NK-92 (cell line): Measurements from ENCODE around the gene RNF121.

Experiments used
- DNase-seq: peaks from one replicate; lab custom pipeline; 2025; ENCODE audit not compliant: unreplicated experiment; lab: John Stamatoyannopoulos, UW

RNF121 gene

GRCh38 chr11:72030472-72031045, 101.7 kb downstream of the RNF121 start:
- DNase-seq, result no peak

DNA sequence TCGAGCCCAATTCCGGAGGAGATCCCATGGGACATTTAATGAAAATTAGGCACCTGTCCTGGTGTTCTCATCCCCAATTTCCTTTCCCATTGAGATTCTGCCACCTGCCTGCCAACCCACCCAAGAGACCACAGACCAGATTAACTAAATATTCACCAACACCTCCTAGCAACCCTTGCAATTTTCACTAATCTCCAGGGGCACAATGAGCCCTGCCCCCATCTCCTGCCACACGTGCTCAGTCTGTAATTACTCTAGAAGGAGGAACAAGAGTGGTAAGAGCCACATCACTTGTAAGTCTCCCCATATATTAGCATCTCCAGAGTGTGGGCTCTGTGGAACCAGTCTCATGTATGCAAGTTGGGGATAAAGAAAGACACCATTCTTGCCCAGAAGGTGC, 107.8 kb downstream of the RNF121 start:
- no peak for DNase-seq

DNA sequence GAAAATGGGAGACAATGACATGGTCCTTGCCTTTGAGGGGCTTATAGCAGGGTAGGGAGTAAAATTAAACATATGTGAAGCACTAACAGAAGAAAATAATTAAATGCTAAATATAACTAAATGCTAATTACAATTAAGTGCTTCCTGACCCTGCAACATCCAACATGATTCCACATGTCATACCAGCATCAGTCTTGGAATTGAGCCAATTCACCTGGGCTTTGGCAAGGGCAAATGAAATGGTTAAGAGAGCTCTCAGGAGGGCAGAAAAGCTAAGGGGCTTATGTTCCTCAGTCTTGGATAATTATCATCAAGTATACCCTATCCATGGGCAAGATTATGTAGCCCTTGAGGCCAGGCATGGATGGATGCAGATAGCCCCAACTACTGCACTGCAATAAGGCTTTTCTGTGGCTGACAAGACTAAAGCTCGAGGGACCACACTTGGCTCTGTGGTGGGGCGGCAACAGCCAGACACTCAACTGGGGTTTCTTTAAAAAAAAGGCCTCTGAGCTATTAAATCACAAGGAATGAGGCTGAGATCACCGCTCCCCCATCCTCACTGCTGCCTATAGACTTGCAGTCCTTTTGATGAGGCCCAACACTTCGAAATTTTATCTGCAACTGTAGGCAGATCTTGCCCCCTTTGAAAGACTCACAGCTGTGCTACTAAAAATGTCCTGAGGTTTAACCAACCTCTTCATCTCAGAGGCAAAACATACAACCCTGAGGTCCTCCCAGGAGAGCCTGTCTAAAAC, 108.9 kb downstream of the RNF121 start:
- DNase-seq, result no peak

GRCh38 chr11:72038491-72038890, 109.6 kb downstream of the RNF121 start:
- no peak for DNase-seq

DNA sequence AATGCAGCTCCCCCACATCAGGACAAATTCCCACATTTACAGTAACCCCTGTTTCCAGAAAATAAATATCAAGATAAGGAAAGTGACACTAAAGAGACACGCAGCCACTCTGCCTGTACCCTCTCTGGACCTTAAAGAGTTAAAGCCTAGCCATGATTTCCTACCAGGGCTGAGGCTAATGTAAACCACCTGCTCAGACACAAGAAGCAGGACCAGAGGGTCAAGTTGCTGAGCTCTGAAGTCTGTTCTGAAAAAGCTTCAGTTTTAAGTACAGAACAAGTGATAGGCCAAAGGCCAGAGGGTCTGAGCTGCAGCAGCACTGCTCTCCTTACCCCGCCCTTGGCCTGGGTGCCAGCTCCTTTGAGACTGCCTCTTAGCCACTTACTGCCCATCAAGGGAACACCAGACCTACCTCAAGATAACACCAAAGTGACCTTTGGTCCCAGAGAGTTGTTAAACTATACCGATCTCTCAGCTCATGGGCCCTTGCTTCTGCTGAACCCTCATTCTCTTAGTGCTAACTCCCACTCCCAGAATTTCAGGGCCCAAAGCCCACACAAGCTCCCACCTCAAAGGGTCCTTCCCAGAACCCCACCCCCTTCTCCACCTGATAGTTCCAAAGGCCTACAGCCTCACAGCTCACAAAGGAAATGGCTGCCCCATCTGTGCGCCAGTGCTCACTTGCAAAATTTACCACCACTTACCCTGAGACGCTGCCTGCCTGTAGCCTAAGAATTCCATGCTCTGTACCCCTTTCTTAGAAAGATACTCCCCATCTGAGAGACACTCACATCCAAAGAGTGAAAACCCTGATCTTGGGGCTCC, 110.4 kb downstream of the RNF121 start:
- DNase-seq, result no peak

DNA sequence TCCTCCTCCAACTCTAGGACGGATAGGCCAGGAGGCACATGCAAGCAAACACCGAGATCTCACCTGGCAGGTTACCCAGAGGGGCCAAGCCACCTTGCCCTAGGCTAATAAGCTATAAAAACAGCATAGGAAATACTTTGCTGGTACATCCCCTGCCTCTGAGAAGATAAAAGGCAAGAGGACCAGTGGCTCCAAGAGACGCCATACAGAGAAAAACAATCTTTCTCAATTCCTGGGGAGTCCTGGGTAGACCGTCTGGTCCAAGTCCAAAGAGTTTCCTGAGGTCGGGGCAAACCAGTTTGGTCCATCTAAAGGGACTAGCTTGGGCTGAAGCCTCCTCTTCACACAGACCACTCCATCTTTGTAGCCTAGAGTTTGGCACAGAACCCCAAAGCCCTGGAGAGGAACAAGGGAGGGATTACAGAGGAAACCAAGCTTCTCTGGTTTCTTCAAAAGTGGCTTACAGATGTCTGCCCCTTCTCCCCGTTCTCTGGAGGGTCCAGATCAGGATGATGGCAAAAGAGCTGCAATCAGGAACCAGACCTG, 111.1 kb downstream of the RNF121 start:
- no peak for DNase-seq

DNA sequence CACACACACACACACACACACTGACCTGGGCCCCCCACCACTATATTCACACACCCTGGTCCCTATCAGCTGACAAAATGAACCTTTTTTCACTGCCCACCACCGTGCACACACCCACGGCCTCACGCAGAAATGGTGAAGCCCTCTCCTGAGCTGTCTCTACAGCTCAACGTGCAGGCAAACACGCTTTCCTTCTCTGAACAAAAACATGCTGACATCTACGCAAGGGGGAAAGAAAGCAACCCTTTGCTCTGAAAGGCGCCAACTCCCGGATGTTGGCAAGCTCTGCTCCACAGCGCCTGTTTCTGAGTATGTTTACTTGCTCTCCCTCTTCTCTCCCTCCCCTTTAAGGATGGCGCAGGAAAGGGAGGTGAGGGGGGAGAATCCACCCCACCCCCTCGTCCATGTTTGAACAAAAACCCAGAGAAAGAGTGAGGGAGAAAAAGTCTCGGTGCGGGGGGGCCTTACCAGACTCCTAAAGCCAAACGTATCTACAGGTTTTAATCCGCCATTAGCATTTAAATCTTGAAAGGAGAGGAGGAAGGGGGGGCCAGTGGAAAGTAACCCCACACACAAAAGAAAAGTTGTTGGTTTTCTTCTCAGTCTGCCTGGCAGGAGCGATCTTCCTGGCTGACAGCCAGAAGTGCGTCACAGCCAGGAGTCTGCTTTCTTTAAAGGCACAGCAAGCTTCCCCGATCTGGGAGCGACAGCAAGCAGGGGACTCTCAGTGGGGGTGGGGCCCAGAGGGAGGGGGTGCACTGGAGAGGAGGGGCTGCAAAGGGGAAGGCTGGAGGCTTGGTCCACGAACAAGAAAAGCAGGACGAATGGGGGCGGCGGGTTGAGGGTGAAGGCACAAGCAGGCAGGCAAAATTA, 111.9 kb downstream of the RNF121 start:
- no peak for DNase-seq

DNA sequence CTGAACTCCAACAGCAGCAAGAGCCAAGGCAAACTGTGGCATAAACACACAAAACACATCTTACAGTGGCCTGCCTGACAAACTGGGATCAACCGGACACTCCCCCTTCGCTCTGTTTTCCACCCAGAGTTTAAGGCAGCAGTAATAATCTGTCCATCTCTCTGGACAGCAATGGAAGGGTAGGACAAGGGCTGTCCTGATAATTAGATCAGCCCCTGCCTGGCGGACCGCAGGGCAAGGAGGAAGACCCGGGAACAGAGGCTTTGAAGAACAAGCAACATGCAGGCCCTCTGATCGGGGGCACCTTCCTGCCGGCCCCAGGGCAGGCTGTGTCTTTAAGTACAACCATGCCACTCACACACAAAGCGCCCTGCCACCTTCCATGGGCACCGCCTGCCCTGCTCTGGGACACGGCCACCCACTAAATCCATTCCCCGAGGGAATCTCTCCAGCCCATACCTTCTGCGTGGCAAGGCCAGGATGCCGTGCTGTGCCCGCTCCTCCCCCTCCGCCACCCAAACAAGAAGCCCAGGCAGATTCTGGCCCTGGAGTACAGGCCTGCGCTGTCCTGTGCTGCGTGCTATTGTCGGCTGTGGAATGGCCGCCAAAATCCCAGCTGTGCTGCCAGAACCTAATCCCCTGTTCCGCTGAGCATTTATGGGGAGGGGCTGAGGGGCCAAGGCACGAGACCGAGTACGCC, 112.7 kb downstream of the RNF121 start:
- DNase-seq, result no peak

DNA sequence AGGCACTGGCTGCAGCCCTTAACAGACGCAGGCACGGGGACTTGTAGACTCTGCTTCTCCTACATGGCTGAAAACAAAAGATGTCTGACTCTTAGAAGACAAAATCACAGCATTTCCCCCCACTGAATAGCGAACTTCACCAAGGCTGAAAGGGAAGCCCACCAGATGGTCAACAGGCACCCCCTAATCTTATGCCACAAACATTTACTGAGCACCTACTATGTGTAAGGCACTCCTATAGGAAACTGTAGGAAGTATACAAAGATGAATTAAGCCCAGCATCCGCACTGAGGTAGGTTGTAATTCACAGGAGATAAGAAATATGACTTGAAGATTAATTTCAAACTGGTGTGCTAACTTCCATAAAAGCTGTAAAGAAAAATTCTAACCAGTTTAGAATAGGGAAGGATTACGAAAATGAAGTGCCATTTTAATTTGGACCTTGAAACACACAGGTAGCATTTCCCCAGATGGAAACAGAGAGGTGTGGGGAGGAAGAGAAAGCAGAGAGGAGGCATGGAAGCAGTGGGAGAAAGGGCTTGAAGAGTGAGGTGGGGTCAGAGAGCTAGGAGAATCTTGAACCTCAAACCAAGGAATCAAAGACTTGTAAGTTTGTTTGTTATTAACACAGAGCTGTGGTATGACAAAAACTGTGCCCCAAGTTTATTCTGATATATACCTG, 113.4 kb downstream of the RNF121 start:
- no peak for DNase-seq

DNA sequence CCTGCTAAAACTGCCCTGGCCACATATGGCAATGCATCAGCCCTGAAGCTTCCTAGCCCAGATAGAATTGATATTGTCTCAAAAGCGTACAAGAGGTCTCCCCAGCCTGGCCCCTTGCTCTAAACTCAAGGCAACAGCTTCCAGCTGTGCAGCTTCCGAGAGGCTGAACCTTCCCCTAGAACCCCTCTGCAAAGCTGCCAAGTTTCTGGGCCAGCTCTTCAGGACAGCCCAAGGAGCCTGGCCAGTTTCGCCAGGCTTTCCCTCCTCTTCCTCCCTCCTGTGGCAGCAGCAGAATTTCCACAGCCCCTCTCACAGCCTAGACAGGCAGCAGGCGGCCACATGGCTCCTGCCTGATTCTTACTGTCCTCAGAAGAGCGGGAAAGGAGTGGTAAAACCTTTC, 117.0 kb downstream of the RNF121 start:
- DNase-seq, result no peak
